Activated CD4-positive, alpha-beta T cell treated with anti-CD3 and anti-CD28 coated beads, Interleukin-2, amount 50 U/mL, for 48 hours (primary cell): Measurements from ENCODE around the gene PARD6B.
"Not testable (repeated sequence)": the region's sequence is repeated elsewhere in the genome, so short reads cannot be mapped to it uniquely, and the experiment has no call there.

Experiments used
- DNase-seq, 2 experiments: peaks; one replicate each; pipeline ENCODE4 v3.0.0-alpha.2; 2020

Gene PARD6B

GRCh38 chr20:50703651-50704438 is 27.5 kb upstream of the PARD6B start:
- not testable (repeated sequence) for DNase-seq

GRCh38 chr20:50704514-50704913 is 26.9 kb upstream of the PARD6B start:
- no peak for DNase-seq

- no peak for DNase-seq
These were observed 26.4 kb upstream of the PARD6B start for GRCh38 chr20:50704971-50705370.

- DNase-seq = no peak
These were observed 22.3 kb upstream of the PARD6B start for GRCh38 chr20:50708845-50709635.

- no peak for DNase-seq
These were observed 21.8 kb upstream of the PARD6B start for GRCh38 chr20:50709636-50709973.

GRCh38 chr20:50710492-50711063 is 20.8 kb upstream of the PARD6B start:
- DNase-seq = no peak

- DNase-seq = no peak
These were observed 20.1 kb upstream of the PARD6B start for GRCh38 chr20:50711113-50711825.

GRCh38 chr20:50712771-50713656 is 18.4 kb upstream of the PARD6B start:
- DNase-seq = no peak

GRCh38 chr20:50713657-50714101 is 17.7 kb upstream of the PARD6B start:
- no peak for DNase-seq

- DNase-seq = not testable (repeated sequence)
These were observed 17.0 kb upstream of the PARD6B start for GRCh38 chr20:50714426-50714825.

GRCh38 chr20:50715694-50716093 is 15.7 kb upstream of the PARD6B start:
- DNase-seq = no peak

GRCh38 chr20:50716518-50716917 is 14.9 kb upstream of the PARD6B start:
- no peak for DNase-seq

GRCh38 chr20:50717312-50717711 is 14.1 kb upstream of the PARD6B start:
- no peak for DNase-seq

GRCh38 chr20:50717974-50718761 is 13.2 kb upstream of the PARD6B start:
- DNase-seq = no peak

GRCh38 chr20:50719328-50719727 is 12.1 kb upstream of the PARD6B start:
- no peak for DNase-seq

- DNase-seq = no peak
These were observed 11.4 kb upstream of the PARD6B start for GRCh38 chr20:50720026-50720425.

GRCh38 chr20:50720582-50720981 is 10.8 kb upstream of the PARD6B start:
- DNase-seq = no peak

GRCh38 chr20:50721881-50722281 is 9.5 kb upstream of the PARD6B start:
- DNase-seq = no peak

GRCh38 chr20:50722424-50723155 is 8.8 kb upstream of the PARD6B start:
- DNase-seq = no peak

- DNase-seq = no peak
These were observed 7.7 kb upstream of the PARD6B start for GRCh38 chr20:50723672-50724071.
